ENCODE data around the gene ST6GAL1. TPM values are rescaled to one million over a fixed set of nuclear protein-coding genes. Genes with fewer than 3 reads are reported as not detected.

ST6GAL1 gene
- total and polyA plus RNA-seq, 7 experiments from 2014 or later, result 115 to 313 (median 214) TPM

DNA sequence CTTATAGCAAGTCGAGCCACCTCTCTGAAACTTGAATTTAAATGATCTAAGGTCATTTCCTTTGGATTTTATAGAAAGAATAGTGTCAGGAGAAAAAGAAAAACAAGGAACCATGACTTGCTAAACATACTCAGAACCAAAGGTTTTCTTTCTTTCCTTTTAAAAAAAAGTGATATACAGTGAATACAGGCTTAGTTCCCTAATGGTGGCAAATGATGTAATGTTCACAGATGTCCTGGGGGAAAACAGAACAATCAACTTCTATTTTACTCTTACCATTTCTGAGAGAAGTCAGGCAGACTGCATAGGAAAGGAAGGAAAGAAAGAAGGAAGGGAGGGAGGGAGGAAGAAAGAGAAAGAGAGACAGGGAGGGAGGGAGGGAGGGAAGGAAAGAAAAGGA, 56.5 kb downstream of the ST6GAL1 start:
- Mint-ChIP-seq H3K36me3 (peaks cover 22 to 54% (median 46%) of the 10 kb centered on the region in 5 donors), H3K27ac (peak overlapping the region in 3 of 9 donors; percentile 2 to 55 (median 8)), H3K27me3 (no peaks in the 10 kb centered on the region)

DNA sequence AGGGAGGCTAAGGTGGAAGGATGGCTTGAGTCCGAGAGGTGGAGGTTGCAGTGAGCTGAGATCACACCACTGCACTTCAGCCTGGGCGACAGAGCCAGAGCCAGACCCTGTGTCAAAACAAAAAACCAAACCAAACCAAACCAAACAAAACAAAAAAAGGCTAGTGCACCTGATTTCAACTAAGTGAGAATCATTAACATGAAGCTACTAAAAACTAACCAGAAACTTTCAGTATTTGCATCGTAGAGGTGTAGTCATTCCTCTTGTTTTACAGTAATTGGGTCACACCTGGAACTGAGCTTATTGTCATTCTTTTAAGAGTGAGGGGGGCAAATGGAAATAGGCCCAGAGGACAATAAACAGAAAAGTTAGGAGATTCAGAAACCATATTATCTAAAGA, 58.5 kb downstream of the ST6GAL1 start:
- Mint-ChIP-seq H3K9me3 (no peaks in the 10 kb centered on the region), H3K4me1 (peaks cover 27 to 69% (median 65%) of the 10 kb centered on the region in 7 donors), H3K36me3 (peaks cover 18 to 45% (median 41%) of the 10 kb centered on the region in 5 donors), H3K27ac (peak overlapping the region in 6 of 9 donors; percentile 4 to 86 (median 20)), H3K27me3 (no peaks in the 10 kb centered on the region), H3K4me3 (no peak overlapping the region)
- peaks cover 0 to 10% of the 10 kb centered on the region in 2 donors for H3K4me1 ChIP-seq (ENCODE audit: control insufficient read depth in 2 of 2, insufficient read depth in 2 of 2, low read length in 2 of 2)
- ChIA-PET POLR2A (interaction anchor here (0.9 to 1.3 kb wide), 5 partner anchors 10 to 95 kb away, joined by 3 to 5 read pairs (median 4); no protein-coding TSS in a partner anchor), CTCF (interaction anchor here (1.0 kb wide), 1 partner anchor 124 kb away, joined by 4 read pairs; no protein-coding TSS in a partner anchor)
- ATAC-seq, result no peak
- DNase-seq, result no peak
- peaks cover 3 to 16% (median 6%) of the 10 kb centered on the region in 3 experiments for H3K36me3 ChIP-seq (ENCODE audit: control insufficient read depth in 2 of 3, insufficient read depth in 3 of 3, low read length in 3 of 3)
- no peaks in the 10 kb centered on the region for H3K9me3 ChIP-seq (ENCODE audit: control insufficient read depth in 2 of 3, low read length in 3 of 3)
- intact Hi-C loops (cut with micrococcal nuclease), result no loop called here
- H3K4me3 ChIP-seq (ENCODE audit: low read length), result no peak overlapping the region
- no peak overlapping the region for H3K27ac ChIP-seq (ENCODE audit: low read depth, low read length)
- H3K27me3 ChIP-seq (ENCODE audit: control insufficient read depth in 2 of 2, insufficient read depth in 2 of 2, low read length in 2 of 2), result no peaks in the 10 kb centered on the region

More for the DNA sequence above, 56.5 kb downstream of the ST6GAL1 start:
- Histone ChIP-seq H3K4me1 (ENCODE audit: control insufficient read depth in 2 of 2, insufficient read depth in 2 of 2, low read length in 2 of 2) (peaks cover 0 to 10% of the 10 kb centered on the region in 2 donors), H3K9me3 (ENCODE audit: control insufficient read depth in 2 of 3, low read length in 3 of 3) (no peaks in the 10 kb centered on the region), H3K27ac (ENCODE audit: low read depth, low read length) (no peak overlapping the region), H3K27me3 (ENCODE audit: control insufficient read depth in 2 of 2, insufficient read depth in 2 of 2, low read length in 2 of 2) (no peaks in the 10 kb centered on the region), H3K36me3 (ENCODE audit: control insufficient read depth in 2 of 3, insufficient read depth in 3 of 3, low read length in 3 of 3) (peaks cover 8 to 21% (median 10%) of the 10 kb centered on the region in 3 experiments), H3K4me3 (ENCODE audit: low read length) (no peak overlapping the region)
- intact Hi-C loops (cut with micrococcal nuclease), result no loop called here
- CTCF ChIA-PET, result no interaction called here
- Mint-ChIP-seq H3K9me3 (no peaks in the 10 kb centered on the region), H3K4me1 (peaks cover 25 to 77% (median 64%) of the 10 kb centered on the region in 7 donors), H3K4me3 (no peak overlapping the region)
- POLR2A ChIA-PET, result no interaction called here
- no peak for ATAC-seq
- no peak for DNase-seq

DNA sequence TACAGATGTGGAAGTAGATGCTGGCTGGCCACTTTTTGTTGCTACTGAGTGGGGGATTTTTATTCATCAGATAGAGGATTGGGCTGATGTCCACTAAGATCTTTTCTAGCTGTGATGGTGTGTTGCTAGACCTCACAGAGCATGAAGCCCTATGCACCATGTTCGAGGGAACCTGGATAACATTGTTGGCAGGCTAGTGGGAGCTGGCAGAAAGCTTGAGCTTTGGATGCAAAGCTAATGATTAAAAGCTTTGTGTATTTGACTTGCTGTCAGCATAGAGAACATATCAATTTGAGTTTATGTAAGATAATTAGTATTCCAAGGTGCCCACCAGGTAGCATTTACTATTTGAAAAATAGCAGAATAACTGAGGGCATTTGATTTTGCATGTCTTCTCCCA, 59.1 kb downstream of the ST6GAL1 start:
- H3K36me3 Mint-ChIP-seq, result peaks cover 12 to 46% (median 35%) of the 10 kb centered on the region in 5 donors

DNA sequence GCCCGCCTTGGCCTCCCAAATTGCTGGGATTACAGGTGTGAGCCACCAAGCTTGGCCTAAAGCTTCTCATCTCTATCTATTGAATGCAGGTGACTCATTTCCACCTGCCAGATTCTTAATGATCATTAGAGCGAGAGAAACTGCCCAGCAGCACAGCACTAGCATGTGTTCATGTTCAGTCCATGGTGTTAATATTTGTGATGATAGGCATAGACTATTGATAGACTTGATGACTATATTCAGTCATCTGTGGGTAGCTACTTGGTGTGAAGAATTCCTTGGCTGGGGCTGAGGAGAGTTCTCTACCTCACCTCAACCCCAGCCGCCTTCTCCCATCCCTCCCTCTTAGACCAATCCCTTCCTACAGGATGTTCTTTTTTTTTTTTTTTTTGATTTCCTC, 60.0 kb downstream of the ST6GAL1 start:
- ChIA-PET POLR2A (interaction anchor here (0.6 to 1.1 kb wide), 2 partner anchors 37 to 103 kb away, joined by 4 read pairs; no protein-coding TSS in a partner anchor), CTCF (interaction anchor here (0.7 kb wide), 1 partner anchor 372 kb away, joined by 3 read pairs; no protein-coding TSS in a partner anchor)
- H3K27me3 ChIP-seq (ENCODE audit: control insufficient read depth in 2 of 2, insufficient read depth in 2 of 2, low read length in 2 of 2), result no peaks in the 10 kb centered on the region
- H3K27ac ChIP-seq (ENCODE audit: low read depth, low read length), result no peak overlapping the region
- intact Hi-C loops (cut with micrococcal nuclease), result loop anchor here in 1 of 2 donors (5.0 kb wide), 1 partner anchor 38 kb away; no protein-coding TSS in a partner anchor
- H3K9me3 Mint-ChIP-seq, result no peaks in the 10 kb centered on the region
- no peak overlapping the region for H3K4me3 Mint-ChIP-seq
- H3K4me1 ChIP-seq (ENCODE audit: control insufficient read depth in 2 of 2, insufficient read depth in 2 of 2, low read length in 2 of 2), result peaks cover 0 to 15% of the 10 kb centered on the region in 2 donors
- peaks cover 30 to 74% (median 64%) of the 10 kb centered on the region in 7 donors for H3K4me1 Mint-ChIP-seq
- no peaks in the 10 kb centered on the region for H3K9me3 ChIP-seq (ENCODE audit: control insufficient read depth in 2 of 3, low read length in 3 of 3)
- peak overlapping the region in 3 of 9 donors; percentile 55 to 62 (median 56) for H3K27ac Mint-ChIP-seq
- no peak overlapping the region for H3K4me3 ChIP-seq (ENCODE audit: low read length)
- peaks cover 11 to 43% (median 34%) of the 10 kb centered on the region in 5 donors for H3K36me3 Mint-ChIP-seq
- ATAC-seq (no peak), DNase-seq (no peak)
- peaks cover 3 to 16% (median 6%) of the 10 kb centered on the region in 3 experiments for H3K36me3 ChIP-seq (ENCODE audit: control insufficient read depth in 2 of 3, insufficient read depth in 3 of 3, low read length in 3 of 3)
- H3K27me3 Mint-ChIP-seq, result no peaks in the 10 kb centered on the region

More for the DNA sequence above, 59.1 kb downstream of the ST6GAL1 start:
- no peaks in the 10 kb centered on the region for H3K9me3 Mint-ChIP-seq
- peak overlapping the region in 7 of 9 donors; percentile 4 to 86 (median 35) for H3K27ac Mint-ChIP-seq
- no peak overlapping the region for H3K27ac ChIP-seq (ENCODE audit: low read depth, low read length)
- H3K27me3 ChIP-seq (ENCODE audit: control insufficient read depth in 2 of 2, insufficient read depth in 2 of 2, low read length in 2 of 2), result no peaks in the 10 kb centered on the region
- intact Hi-C loops (cut with micrococcal nuclease), result no loop called here
- H3K27me3 Mint-ChIP-seq, result no peaks in the 10 kb centered on the region
- ATAC-seq, result no peak
- ChIA-PET POLR2A (interaction anchor here (1.0 to 1.1 kb wide), 2 partner anchors 18 to 56 kb away, joined by 3 to 4 read pairs; no protein-coding TSS in a partner anchor), CTCF (no interaction called here)
- H3K9me3 ChIP-seq (ENCODE audit: control insufficient read depth in 2 of 3, low read length in 3 of 3), result no peaks in the 10 kb centered on the region
- no peak overlapping the region for H3K4me3 Mint-ChIP-seq
- peaks cover 30 to 69% (median 65%) of the 10 kb centered on the region in 7 donors for H3K4me1 Mint-ChIP-seq
- H3K36me3 ChIP-seq (ENCODE audit: control insufficient read depth in 2 of 3, insufficient read depth in 3 of 3, low read length in 3 of 3), result peaks cover 3 to 16% (median 6%) of the 10 kb centered on the region in 3 experiments
- H3K4me3 ChIP-seq (ENCODE audit: low read length), result no peak overlapping the region
- peaks cover 0 to 15% of the 10 kb centered on the region in 2 donors for H3K4me1 ChIP-seq (ENCODE audit: control insufficient read depth in 2 of 2, insufficient read depth in 2 of 2, low read length in 2 of 2)
- DNase-seq, result no peak

DNA sequence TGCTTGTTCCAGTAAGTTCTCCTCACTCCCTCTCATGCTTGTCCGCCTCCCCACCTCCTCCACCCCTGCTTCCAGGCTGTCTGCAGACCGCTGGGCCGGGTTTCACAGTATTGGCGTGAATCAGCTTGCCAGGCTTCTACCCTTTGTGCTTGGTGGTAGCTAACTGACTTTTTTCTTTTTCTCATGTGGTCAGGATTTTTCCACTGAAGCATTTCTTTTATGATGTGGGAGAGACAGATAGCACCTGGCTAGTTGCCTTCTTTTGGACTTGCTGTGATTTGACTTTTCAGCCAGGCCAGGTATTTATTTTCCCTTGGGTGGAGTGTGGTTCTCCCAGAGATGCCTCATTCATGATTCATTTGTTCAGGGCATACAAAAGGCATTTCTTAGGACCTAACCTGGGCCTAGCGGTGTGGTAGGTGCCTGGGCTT, 60.6 kb downstream of the ST6GAL1 start:
- ATAC-seq, result no peak
- no peak overlapping the region for H3K27ac ChIP-seq (ENCODE audit: low read depth, low read length)

DNA sequence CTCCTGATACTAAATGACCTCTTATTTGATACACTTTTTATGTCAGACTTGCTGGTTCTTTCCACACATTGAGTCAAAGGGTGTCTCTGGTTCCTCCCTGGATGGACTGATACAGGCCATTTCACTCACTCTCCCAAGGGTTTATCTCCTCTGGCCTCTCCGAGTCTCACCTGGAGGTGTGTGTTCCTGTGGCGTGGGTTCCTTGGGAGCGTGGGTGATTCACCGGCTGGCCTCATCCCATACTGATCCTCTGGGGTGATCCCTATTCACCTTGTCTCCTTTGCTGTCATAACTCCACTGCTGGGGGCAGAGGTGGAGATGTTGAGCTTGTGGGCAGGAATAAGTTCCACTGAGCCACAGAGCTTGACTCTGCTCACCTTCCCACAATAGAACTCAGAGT, 61.1 kb downstream of the ST6GAL1 start:
- intact Hi-C loops (cut with micrococcal nuclease), result loop anchor here in 1 of 2 donors (5.0 kb wide), 1 partner anchor 39 kb away; no protein-coding TSS in a partner anchor
- Mint-ChIP-seq H3K9me3 (no peaks in the 10 kb centered on the region), H3K4me3 (no peak overlapping the region), H3K36me3 (peaks cover 9 to 41% (median 31%) of the 10 kb centered on the region in 5 donors), H3K27me3 (no peaks in the 10 kb centered on the region), H3K4me1 (peaks cover 33 to 73% (median 63%) of the 10 kb centered on the region in 7 donors), H3K27ac (peak overlapping the region in 5 of 9 donors; percentile 24 to 84 (median 49))
- no peak for DNase-seq
- Histone ChIP-seq H3K4me3 (ENCODE audit: low read length) (no peak overlapping the region), H3K27ac (ENCODE audit: low read depth, low read length) (no peak overlapping the region), H3K4me1 (ENCODE audit: control insufficient read depth in 2 of 2, insufficient read depth in 2 of 2, low read length in 2 of 2) (peaks cover 0 to 15% of the 10 kb centered on the region in 2 donors), H3K9me3 (ENCODE audit: control insufficient read depth in 2 of 3, low read length in 3 of 3) (no peaks in the 10 kb centered on the region), H3K36me3 (ENCODE audit: control insufficient read depth in 2 of 3, insufficient read depth in 3 of 3, low read length in 3 of 3) (peaks cover 3 to 18% (median 4%) of the 10 kb centered on the region in 3 experiments), H3K27me3 (ENCODE audit: control insufficient read depth in 2 of 2, insufficient read depth in 2 of 2, low read length in 2 of 2) (no peaks in the 10 kb centered on the region)
- ATAC-seq, result no peak
- CTCF ChIA-PET, result no interaction called here
- POLR2A ChIA-PET, result interaction anchor here (0.6 kb wide), 1 partner anchor 13 kb away, joined by 3 read pairs; no protein-coding TSS in a partner anchor

More for the DNA sequence above, 60.6 kb downstream of the ST6GAL1 start:
- Mint-ChIP-seq H3K4me1 (peaks cover 30 to 71% (median 62%) of the 10 kb centered on the region in 7 donors), H3K36me3 (peaks cover 11 to 40% (median 33%) of the 10 kb centered on the region in 5 donors), H3K27ac (peak overlapping the region in 4 of 9 donors; percentile 51 to 84 (median 61)), H3K27me3 (no peaks in the 10 kb centered on the region), H3K9me3 (no peaks in the 10 kb centered on the region), H3K4me3 (no peak overlapping the region)
- POLR2A ChIA-PET, result interaction anchor here (1.1 kb wide), 1 partner anchor 37 kb away, joined by 4 read pairs; no protein-coding TSS in a partner anchor
- H3K4me1 ChIP-seq (ENCODE audit: control insufficient read depth in 2 of 2, insufficient read depth in 2 of 2, low read length in 2 of 2), result peaks cover 0 to 15% of the 10 kb centered on the region in 2 donors
- CTCF ChIA-PET, result interaction anchor here (0.6 kb wide), 1 partner anchor 59 kb away, joined by 3 read pairs; no protein-coding TSS in a partner anchor
- no peak overlapping the region for H3K4me3 ChIP-seq (ENCODE audit: low read length)
- H3K27me3 ChIP-seq (ENCODE audit: control insufficient read depth in 2 of 2, insufficient read depth in 2 of 2, low read length in 2 of 2), result no peaks in the 10 kb centered on the region
- no peak for DNase-seq
- peaks cover 3 to 16% (median 6%) of the 10 kb centered on the region in 3 experiments for H3K36me3 ChIP-seq (ENCODE audit: control insufficient read depth in 2 of 3, insufficient read depth in 3 of 3, low read length in 3 of 3)
- intact Hi-C loops (cut with micrococcal nuclease), result loop anchor here in 1 of 2 donors (5.0 kb wide), 1 partner anchor 39 kb away; no protein-coding TSS in a partner anchor
- H3K9me3 ChIP-seq (ENCODE audit: control insufficient read depth in 2 of 3, low read length in 3 of 3), result no peaks in the 10 kb centered on the region
